Caco-2 (cell line): ENCODE measurements around the gene COLEC12. TPM values are rescaled to one million over a fixed set of nuclear protein-coding genes. Genes with fewer than 3 reads are reported as not detected.

Experiments used
- BruUV-seq: library from RNA; stranded (reverse); fragments of 400-500 nt; replicated peaks from 2 replicates; lab custom pipeline; 2021; lab: Mats Ljungman, UMichigan
- CTCF ChIA-PET: fragments of 300-600 bp; sonication (Branson Sonifier 250); formaldehyde crosslinking; loops from one replicate; lab custom pipeline; 2022; ENCODE audit warnings: antibody characterized with exemption; lab: Charles Lee
- POLR2A ChIA-PET: fragments of 300-600 bp; sonication (Branson Sonifier 250); formaldehyde crosslinking; loops from one replicate; lab custom pipeline; 2022; ENCODE audit warnings: antibody characterized with exemption; lab: Charles Lee
- DNase-seq, 2 experiments: peaks; one replicate each; pipeline versions ENCODE4 v3.0.0 to v3.0.0-alpha.2; 2020 to 2022
- H3K27me3 ChIP-seq: replicated peaks from 2 replicates; pipeline ENCODE4 v1.6.0; 2011; ENCODE audit warnings: low read length; ENCODE audit not compliant: control insufficient read depth, insufficient read depth
- H3K36me3 ChIP-seq: 2 replicates; pipeline ENCODE4 v1.5.1; 2011; ENCODE audit warnings: low read length; ENCODE audit not compliant: control insufficient read depth, insufficient read depth
- H3K4me1 ChIP-seq: fragments of 250-450 bp; sonication (Bioruptor Pico); 2 replicates; pipeline ENCODE4 v1.5.1; 2020; ENCODE audit warnings: mild to moderate bottlenecking
- H3K4me3 ChIP-seq: 2 replicates; pipeline ENCODE4 v1.5.1; 2011; ENCODE audit warnings: low read depth, mild to moderate bottlenecking, control low read depth, low read length
- H3K9me3 ChIP-seq: fragments of 250-450 bp; sonication (Bioruptor Pico); 2 replicates; pipeline ENCODE4 v1.5.1; 2020; ENCODE audit warnings: mild to moderate bottlenecking, moderate library complexity
- H3K27ac Mint-ChIP-seq: one replicate; pipeline ENCODE4 v1.8.0; 2022; ENCODE audit warnings: mixed read lengths; ENCODE audit not compliant: unreplicated experiment
- H3K27me3 Mint-ChIP-seq: one replicate; pipeline ENCODE4 v1.8.0; 2022; ENCODE audit warnings: mixed read lengths; ENCODE audit not compliant: insufficient read depth, unreplicated experiment
- H3K36me3 Mint-ChIP-seq: one replicate; pipeline ENCODE4 v1.8.0; 2022; ENCODE audit warnings: mild to moderate bottlenecking, mixed read lengths; ENCODE audit not compliant: insufficient read depth, unreplicated experiment
- H3K4me1 Mint-ChIP-seq: one replicate; pipeline ENCODE4 v1.8.0; 2022; ENCODE audit warnings: low read depth, mixed read lengths; ENCODE audit not compliant: unreplicated experiment
- H3K4me3 Mint-ChIP-seq: one replicate; pipeline ENCODE4 v1.8.0; 2022; ENCODE audit warnings: mild to moderate bottlenecking, moderate library complexity, mixed read lengths; ENCODE audit not compliant: unreplicated experiment
- H3K9me3 Mint-ChIP-seq: one replicate; pipeline ENCODE4 v1.8.0; 2022; ENCODE audit warnings: mixed read lengths; ENCODE audit not compliant: unreplicated experiment
- intact Hi-C: fragments of 100-400 bp; cut with micrococcal nuclease; formaldehyde crosslinking; loops from one replicate; pipeline ENCODE4 v1.10.0; 2022; ENCODE audit not compliant: unreplicated experiment
- total RNA-seq: library from RNA; stranded (reverse); gene quantifications from 2 replicates; pipeline ENCODE4 v1.2.3, GENCODE V29; 2022
- TF ChIP-seq, protein P1 (sequence below), 2 experiments: fragments of 200-600 bp in 1 of 2; IDR thresholded peaks; 1 replicate in 1 of 2; 2 replicates in 1 of 2; pipeline versions ENCODE4 v1.5.1 to v1.8.0; 2011 to 2022; ENCODE audit warnings: antibody characterized with exemption in 1 of 2, control low read depth in 1 of 2, inconsistent platforms in 1 of 2, low read depth in 1 of 2, low read length in 1 of 2, mild to moderate bottlenecking in 1 of 2, moderate library complexity in 1 of 2; ENCODE audit not compliant: insufficient read depth in 1 of 2, severe bottlenecking in 1 of 2, unreplicated experiment in 1 of 2

COLEC12 gene
- total RNA-seq, 1 experiment from 2014 or later, result 0.09 TPM

DNA sequence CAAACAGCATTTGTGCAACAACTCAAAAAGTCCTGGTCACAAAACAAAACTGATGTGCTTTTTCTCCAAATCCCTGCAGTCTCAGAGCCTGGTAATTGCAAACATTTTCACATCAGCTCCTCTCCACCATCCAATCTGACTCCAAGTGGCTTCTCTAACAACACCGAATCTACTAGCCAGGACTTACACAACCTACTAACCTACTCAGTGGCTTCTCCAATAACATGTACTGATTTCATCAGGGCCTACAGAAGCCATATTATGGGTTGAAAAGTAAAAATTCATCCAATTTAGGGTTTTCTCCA, 104.3 kb downstream of the COLEC12 start:
- ChIA-PET POLR2A (no interaction called here), CTCF (no interaction called here)
- peaks cover 9% of the 10 kb centered on the region; the same call in 1 of the 2 replicates for H3K4me1 ChIP-seq
- no peaks in the 10 kb centered on the region for H3K36me3 ChIP-seq
- Mint-ChIP-seq H3K27ac (no peak overlapping the region), H3K4me3 (no peak overlapping the region), H3K4me1 (peaks cover 14% of the 10 kb centered on the region), H3K36me3 (no peaks in the 10 kb centered on the region), H3K9me3 (no peaks in the 10 kb centered on the region), H3K27me3 (no peaks in the 10 kb centered on the region)
- no peaks in the 10 kb centered on the region for H3K27me3 ChIP-seq
- intact Hi-C loops, result no loop called here
- DNase-seq, result no peak
- H3K4me3 ChIP-seq, result no peak overlapping the region
- TF ChIP-seq, protein P1, sequence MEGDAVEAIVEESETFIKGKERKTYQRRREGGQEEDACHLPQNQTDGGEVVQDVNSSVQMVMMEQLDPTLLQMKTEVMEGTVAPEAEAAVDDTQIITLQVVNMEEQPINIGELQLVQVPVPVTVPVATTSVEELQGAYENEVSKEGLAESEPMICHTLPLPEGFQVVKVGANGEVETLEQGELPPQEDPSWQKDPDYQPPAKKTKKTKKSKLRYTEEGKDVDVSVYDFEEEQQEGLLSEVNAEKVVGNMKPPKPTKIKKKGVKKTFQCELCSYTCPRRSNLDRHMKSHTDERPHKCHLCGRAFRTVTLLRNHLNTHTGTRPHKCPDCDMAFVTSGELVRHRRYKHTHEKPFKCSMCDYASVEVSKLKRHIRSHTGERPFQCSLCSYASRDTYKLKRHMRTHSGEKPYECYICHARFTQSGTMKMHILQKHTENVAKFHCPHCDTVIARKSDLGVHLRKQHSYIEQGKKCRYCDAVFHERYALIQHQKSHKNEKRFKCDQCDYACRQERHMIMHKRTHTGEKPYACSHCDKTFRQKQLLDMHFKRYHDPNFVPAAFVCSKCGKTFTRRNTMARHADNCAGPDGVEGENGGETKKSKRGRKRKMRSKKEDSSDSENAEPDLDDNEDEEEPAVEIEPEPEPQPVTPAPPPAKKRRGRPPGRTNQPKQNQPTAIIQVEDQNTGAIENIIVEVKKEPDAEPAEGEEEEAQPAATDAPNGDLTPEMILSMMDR (IDR thresholded peaks at IDR 0.05; ENCODE audit: insufficient read depth in 1 of 2, low read depth in 1 of 2, low read length in 1 of 2, severe bottlenecking in 1 of 2, unreplicated experiment in 1 of 2), result no peak
- no peaks in the 10 kb centered on the region for H3K9me3 ChIP-seq
- BruUV-seq, result no TSS peak

DNA sequence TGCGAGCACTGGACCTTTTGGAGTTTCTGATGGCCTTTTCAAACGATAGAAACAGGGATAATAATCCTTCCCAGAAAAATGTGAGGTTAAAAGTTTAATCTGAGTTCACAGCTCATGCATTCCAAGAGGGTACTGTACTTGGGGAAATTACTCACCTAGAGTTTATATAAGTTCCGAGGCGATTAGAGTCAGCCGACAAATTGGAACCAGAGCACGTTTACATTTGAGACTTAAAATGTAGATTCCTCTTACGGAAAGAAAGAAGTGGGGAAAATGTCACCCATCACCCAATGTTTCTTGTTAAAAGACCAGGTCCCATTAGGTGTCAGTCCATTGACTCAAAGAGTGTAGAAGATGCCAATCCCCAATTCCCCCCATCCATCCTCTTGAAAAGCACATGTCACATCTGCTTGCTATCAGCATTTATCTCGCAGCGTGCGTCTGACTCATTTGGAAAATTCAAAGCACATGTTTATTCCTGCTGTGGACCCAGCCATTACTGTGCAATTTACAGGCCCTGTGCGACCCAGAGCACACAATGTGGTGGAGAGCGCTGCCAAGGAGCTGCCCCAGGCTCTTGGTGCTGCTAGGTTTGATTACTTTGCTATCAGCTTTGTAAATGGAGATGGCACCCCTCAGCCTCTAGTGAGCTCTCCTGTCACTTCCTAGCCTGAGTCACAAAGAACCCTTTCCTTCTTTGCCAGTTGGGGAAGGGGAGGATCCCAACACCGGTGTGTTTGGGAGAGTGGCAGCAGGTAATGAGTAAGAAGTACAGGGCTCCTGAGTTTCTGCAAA, 104.8 kb downstream of the COLEC12 start:
- Histone ChIP-seq H3K4me1 (peaks cover 9% of the 10 kb centered on the region; the same call in 1 of the 2 replicates), H3K4me3 (no peak overlapping the region), H3K9me3 (no peaks in the 10 kb centered on the region), H3K27me3 (no peaks in the 10 kb centered on the region), H3K36me3 (no peaks in the 10 kb centered on the region)
- DNase-seq, result no peak
- intact Hi-C loops, result no loop called here
- no peak overlapping the region for H3K4me3 Mint-ChIP-seq
- no peaks in the 10 kb centered on the region for H3K27me3 Mint-ChIP-seq
- peaks cover 12% of the 10 kb centered on the region for H3K4me1 Mint-ChIP-seq
- ChIA-PET CTCF (no interaction called here), POLR2A (no interaction called here)
- H3K36me3 Mint-ChIP-seq, result no peaks in the 10 kb centered on the region
- no TSS peak for BruUV-seq
- H3K27ac Mint-ChIP-seq, result no peak overlapping the region
- TF ChIP-seq, protein P1 (IDR thresholded peaks at IDR 0.05; ENCODE audit: insufficient read depth in 1 of 2, low read depth in 1 of 2, low read length in 1 of 2, severe bottlenecking in 1 of 2, unreplicated experiment in 1 of 2), result no peak
- H3K9me3 Mint-ChIP-seq, result no peaks in the 10 kb centered on the region

DNA sequence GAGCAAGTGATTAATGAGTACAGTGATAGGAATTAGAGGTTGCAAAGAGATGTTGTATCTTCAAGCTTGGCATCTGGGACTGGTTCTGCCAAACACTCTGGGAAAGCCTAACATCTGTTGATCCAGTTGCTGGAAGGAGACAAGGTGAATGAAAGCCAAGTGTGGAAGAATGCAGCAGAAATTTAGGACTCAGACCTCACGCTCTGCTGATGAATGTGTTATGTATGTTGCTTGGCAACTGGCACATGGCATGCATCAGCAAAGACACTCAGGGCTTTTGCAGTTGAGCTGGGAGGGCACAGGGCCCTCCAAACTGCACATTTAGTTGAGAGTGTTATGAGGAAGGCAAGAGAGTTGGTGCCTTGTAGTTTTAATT, 105.5 kb downstream of the COLEC12 start:
- DNase-seq, result no peak
- no peak overlapping the region for H3K4me3 Mint-ChIP-seq

More for the DNA sequence above, 105.5 kb downstream of the COLEC12 start:
- Histone ChIP-seq H3K4me3 (no peak overlapping the region), H3K9me3 (no peaks in the 10 kb centered on the region), H3K4me1 (peaks cover 5% of the 10 kb centered on the region; the same call in 1 of the 2 replicates), H3K27me3 (no peaks in the 10 kb centered on the region), H3K36me3 (no peaks in the 10 kb centered on the region)
- no peaks in the 10 kb centered on the region for H3K9me3 Mint-ChIP-seq
- no TSS peak for BruUV-seq
- H3K36me3 Mint-ChIP-seq, result no peaks in the 10 kb centered on the region
- intact Hi-C loops, result no loop called here
- H3K27me3 Mint-ChIP-seq, result no peaks in the 10 kb centered on the region
- H3K4me1 Mint-ChIP-seq, result peaks cover 6% of the 10 kb centered on the region
- ChIA-PET POLR2A (no interaction called here), CTCF (no interaction called here)
- TF ChIP-seq, protein P1 (IDR thresholded peaks at IDR 0.05; ENCODE audit: insufficient read depth in 1 of 2, low read depth in 1 of 2, low read length in 1 of 2, severe bottlenecking in 1 of 2, unreplicated experiment in 1 of 2), result no peak
- no peak overlapping the region for H3K27ac Mint-ChIP-seq
